Measurements from ENCODE around the gene KCNA10. TPM values are rescaled to one million over a fixed set of nuclear protein-coding genes. Genes with fewer than 3 reads are reported as not detected.
A peak's percentile ranks its signal among the peaks of the same experiment; 100 is the strongest.

The KCNA10 gene
- total RNA-seq = not detected

- Mint-ChIP-seq H3K4me3 (no peak within 1 kb of the TSS), H3K27me3 (peaks cover 13 to 38% of the 10 kb centered on the region in 2 donors), H3K9me3 (no peaks in the 10 kb centered on the region), H3K27ac (no peak within 1 kb of the TSS), H3K4me1 (ENCODE audit: low read depth in 2 of 2) (no peaks in the 10 kb centered on the region), H3K36me3 (no peaks in the 10 kb centered on the region)
- ATAC-seq (no peak), DNase-seq (ENCODE audit: low spot score) (no peak)
Observed at GRCh38 chr1:110519125-110519810, at the start of gene KCNA10. KCNA10 (minus strand) TSS chr1:110519175; CDS start chr1:110518787, 388 bp downstream.

- Mint-ChIP-seq H3K36me3 (no peaks in the 10 kb centered on the region), H3K27ac (no peak overlapping the region), H3K4me3 (no peak overlapping the region), H3K27me3 (peaks cover 30 to 55% of the 10 kb centered on the region in 2 donors), H3K4me1 (ENCODE audit: low read depth in 2 of 2) (no peaks in the 10 kb centered on the region), H3K9me3 (no peaks in the 10 kb centered on the region)
- ATAC-seq (no peak), DNase-seq (ENCODE audit: low spot score) (no peak)
Observed at GRCh38 chr1:110566836-110567235, 47.9 kb upstream of the KCNA10 start.

- Mint-ChIP-seq H3K27me3 (peaks cover 23 to 43% of the 10 kb centered on the region in 2 donors), H3K9me3 (no peaks in the 10 kb centered on the region), H3K4me3 (no peak overlapping the region), H3K27ac (no peak overlapping the region), H3K4me1 (ENCODE audit: low read depth in 2 of 2) (no peaks in the 10 kb centered on the region), H3K36me3 (no peaks in the 10 kb centered on the region)
- DNase-seq (ENCODE audit: low spot score) (no peak), ATAC-seq (no peak)
Observed at GRCh38 chr1:110565565-110565964, 46.6 kb upstream of the KCNA10 start.

GRCh38 chr1:110563089-110563488, 44.1 kb upstream of the KCNA10 start:
- no peak for DNase-seq (ENCODE audit: low spot score)

GRCh38 chr1:110561596-110561995, 42.6 kb upstream of the KCNA10 start:
- ATAC-seq (no peak), DNase-seq (ENCODE audit: low spot score) (no peak)
- H3K27me3 Mint-ChIP-seq = peaks cover 22 to 47% of the 10 kb centered on the region in 2 donors
- H3K27ac Mint-ChIP-seq = no peak overlapping the region
- H3K4me3 Mint-ChIP-seq = no peak overlapping the region
- no peaks in the 10 kb centered on the region for H3K4me1 Mint-ChIP-seq (ENCODE audit: low read depth in 2 of 2)
- H3K36me3 Mint-ChIP-seq = no peaks in the 10 kb centered on the region
- no peaks in the 10 kb centered on the region for H3K9me3 Mint-ChIP-seq

More at GRCh38 chr1:110563089-110563488, 44.1 kb upstream of the KCNA10 start:
- ATAC-seq = no peak
- no peak overlapping the region for H3K4me3 Mint-ChIP-seq
- no peaks in the 10 kb centered on the region for H3K36me3 Mint-ChIP-seq
- no peaks in the 10 kb centered on the region for H3K9me3 Mint-ChIP-seq
- no peaks in the 10 kb centered on the region for H3K4me1 Mint-ChIP-seq (ENCODE audit: low read depth in 2 of 2)
- peaks cover 21 to 39% of the 10 kb centered on the region in 2 donors for H3K27me3 Mint-ChIP-seq
- no peak overlapping the region for H3K27ac Mint-ChIP-seq

- no peak overlapping the region for H3K27ac Mint-ChIP-seq
- H3K4me1 Mint-ChIP-seq (ENCODE audit: low read depth in 2 of 2) = no peaks in the 10 kb centered on the region
- no peak for DNase-seq (ENCODE audit: low spot score)
- H3K27me3 Mint-ChIP-seq = peaks cover 23 to 45% of the 10 kb centered on the region in 2 donors
- no peak overlapping the region for H3K4me3 Mint-ChIP-seq
- no peaks in the 10 kb centered on the region for H3K9me3 Mint-ChIP-seq
- H3K36me3 Mint-ChIP-seq = no peaks in the 10 kb centered on the region
- ATAC-seq = peak in 1 of 2 donors; percentile 28
Observed at GRCh38 chr1:110559157-110559556, 40.2 kb upstream of the KCNA10 start.

- H3K27ac Mint-ChIP-seq = no peak overlapping the region
- H3K4me3 Mint-ChIP-seq = no peak overlapping the region
- H3K27me3 Mint-ChIP-seq = peaks cover 29 to 50% of the 10 kb centered on the region in 2 donors
- DNase-seq (ENCODE audit: low spot score) = no peak
- no peaks in the 10 kb centered on the region for H3K9me3 Mint-ChIP-seq
- ATAC-seq = no peak
- H3K4me1 Mint-ChIP-seq (ENCODE audit: low read depth in 2 of 2) = no peaks in the 10 kb centered on the region
- H3K36me3 Mint-ChIP-seq = no peaks in the 10 kb centered on the region
Observed at GRCh38 chr1:110557481-110557880, 38.5 kb upstream of the KCNA10 start.

GRCh38 chr1:110556471-110556807, 37.5 kb upstream of the KCNA10 start:
- no peaks in the 10 kb centered on the region for H3K36me3 Mint-ChIP-seq
- H3K27ac Mint-ChIP-seq = no peak overlapping the region
- DNase-seq (ENCODE audit: low spot score) (no peak), ATAC-seq (no peak)
- H3K4me3 Mint-ChIP-seq = no peak overlapping the region
- peaks cover 29 to 53% of the 10 kb centered on the region in 2 donors for H3K27me3 Mint-ChIP-seq
- H3K9me3 Mint-ChIP-seq = no peaks in the 10 kb centered on the region
- H3K4me1 Mint-ChIP-seq (ENCODE audit: low read depth in 2 of 2) = no peaks in the 10 kb centered on the region

- ATAC-seq (no peak), DNase-seq (ENCODE audit: low spot score) (no peak)
- H3K9me3 Mint-ChIP-seq = no peaks in the 10 kb centered on the region
- H3K36me3 Mint-ChIP-seq = no peaks in the 10 kb centered on the region
- no peaks in the 10 kb centered on the region for H3K4me1 Mint-ChIP-seq (ENCODE audit: low read depth in 2 of 2)
- H3K27me3 Mint-ChIP-seq = peaks cover 33 to 53% of the 10 kb centered on the region in 2 donors
- H3K4me3 Mint-ChIP-seq = no peak overlapping the region
- H3K27ac Mint-ChIP-seq = no peak overlapping the region
Observed at GRCh38 chr1:110555807-110556470, 37.0 kb upstream of the KCNA10 start.

- DNase-seq (ENCODE audit: low spot score) (peak; percentile 74), ATAC-seq (peak; percentile 81 to 89)
- Mint-ChIP-seq H3K4me1 (ENCODE audit: low read depth in 2 of 2) (no peaks in the 10 kb centered on the region), H3K27ac (no peak overlapping the region), H3K36me3 (no peaks in the 10 kb centered on the region), H3K4me3 (no peak overlapping the region), H3K9me3 (no peaks in the 10 kb centered on the region), H3K27me3 (peaks cover 33 to 53% of the 10 kb centered on the region in 2 donors)
Observed at GRCh38 chr1:110554871-110555801, 36.2 kb upstream of the KCNA10 start.

- no peaks in the 10 kb centered on the region for H3K36me3 Mint-ChIP-seq
Observed at GRCh38 chr1:110551278-110551809, 32.4 kb upstream of the KCNA10 start.

GRCh38 chr1:110549831-110550230, 30.9 kb upstream of the KCNA10 start:
- Mint-ChIP-seq H3K9me3 (no peaks in the 10 kb centered on the region), H3K27me3 (peaks cover 31 to 48% of the 10 kb centered on the region in 2 donors), H3K4me3 (no peak overlapping the region), H3K4me1 (ENCODE audit: low read depth in 2 of 2) (no peaks in the 10 kb centered on the region), H3K36me3 (no peaks in the 10 kb centered on the region), H3K27ac (no peak overlapping the region)
- DNase-seq (ENCODE audit: low spot score) (no peak), ATAC-seq (no peak)

More at GRCh38 chr1:110551278-110551809, 32.4 kb upstream of the KCNA10 start:
- Mint-ChIP-seq H3K27me3 (peaks cover 26 to 34% of the 10 kb centered on the region in 2 donors), H3K27ac (no peak overlapping the region), H3K4me3 (no peak overlapping the region), H3K4me1 (ENCODE audit: low read depth in 2 of 2) (no peaks in the 10 kb centered on the region), H3K9me3 (no peaks in the 10 kb centered on the region)
- ATAC-seq (no peak), DNase-seq (ENCODE audit: low spot score) (no peak)

GRCh38 chr1:110548381-110548780, 29.4 kb upstream of the KCNA10 start:
- Mint-ChIP-seq H3K4me3 (no peak overlapping the region), H3K4me1 (ENCODE audit: low read depth in 2 of 2) (no peaks in the 10 kb centered on the region), H3K9me3 (no peaks in the 10 kb centered on the region), H3K27ac (no peak overlapping the region), H3K27me3 (peaks cover 33 to 38% of the 10 kb centered on the region in 2 donors), H3K36me3 (no peaks in the 10 kb centered on the region)
- ATAC-seq (no peak), DNase-seq (ENCODE audit: low spot score) (no peak)
